ENCODE measurements around the gene GOLGA8N. TPM values are rescaled to one million over a fixed set of nuclear protein-coding genes. Genes with fewer than 3 reads are reported as not detected.
"Not testable (repeated sequence)": the region's sequence is repeated elsewhere in the genome, so short reads cannot be mapped to it uniquely, and the experiment has no call there.

The GOLGA8N gene
- total and polyA plus RNA-seq, 2 of the 8 experiments (the other 6 are each of a cell fraction or from before 2014, with no cell fraction given), result 0.54 to 0.99 TPM

DNA sequence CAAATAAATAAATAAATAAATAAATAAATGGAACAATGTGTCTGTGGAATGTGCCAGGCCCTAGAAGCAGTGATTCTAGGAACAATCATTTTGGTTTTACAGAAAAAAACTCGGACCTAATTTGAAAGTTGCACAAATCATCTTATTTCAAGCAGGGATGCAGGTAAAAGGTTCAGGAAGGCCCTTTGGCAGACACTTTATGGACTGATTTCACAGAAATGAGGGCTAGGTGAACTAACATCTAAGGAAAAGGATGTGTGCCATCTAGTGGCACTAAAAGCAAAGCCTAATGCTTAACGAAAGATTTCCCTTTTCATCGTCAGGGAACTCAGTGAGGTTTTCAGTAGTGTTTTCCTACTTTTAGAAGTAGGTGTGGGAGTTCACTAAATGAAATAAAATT is 17.5 kb downstream of the GOLGA8N start:
- H3K18ac ChIP-seq (ENCODE audit: extremely low read depth, low read length); H3K4me1 ChIP-seq (replicated peaks in 1 of 4; ENCODE audit: control insufficient read depth in 3 of 4, insufficient read depth in 4 of 4, low read length in 3 of 4); H2BK15ac ChIP-seq (ENCODE audit: low read length); H4K5ac ChIP-seq (ENCODE audit: insufficient read length, low read depth, low read length); H2AFZ ChIP-seq (ENCODE audit: low read length); H3K23ac ChIP-seq (ENCODE audit: insufficient read length); H4K20me1 ChIP-seq (replicated peaks in 1 of 2; ENCODE audit: control insufficient read depth in 1 of 2, insufficient read depth in 2 of 2, low read length in 2 of 2); FAIRE-seq; H3K9ac ChIP-seq (replicated peaks in 1 of 4; ENCODE audit: extremely low read depth in 1 of 4, low read depth in 3 of 4, low read length in 3 of 4); H3K4me2 ChIP-seq (ENCODE audit: insufficient read depth in 1 of 2, low read depth in 2 of 2, low read length in 2 of 2); H3K27ac ChIP-seq (ENCODE audit: low read depth, low read length); POLR2A ChIA-PET (ENCODE audit: partially characterized antibody); H3K23me2 ChIP-seq (ENCODE audit: low read depth, low read length); H4K91ac ChIP-seq (replicated peaks; ENCODE audit: insufficient read length, low read length); H3K36me3 ChIP-seq (ENCODE audit: control insufficient read depth in 2 of 4, insufficient read depth in 4 of 4, low read length in 3 of 4); H3K27me3 ChIP-seq (replicated peaks in 1 of 4; ENCODE audit: control insufficient read depth in 3 of 4, extremely low read depth in 1 of 4, insufficient read depth in 3 of 4, low read length in 3 of 4); H3K4me3 ChIP-seq (ENCODE audit: extremely low read depth in 1 of 4, insufficient read depth in 2 of 4, low read depth in 3 of 4, low read length in 4 of 4); DNase-seq (ENCODE audit: low read depth in 1 of 2, low spot score in 2 of 2); H4K8ac ChIP-seq (ENCODE audit: extremely low read depth, insufficient read depth, low read length); CTCF ChIA-PET (ENCODE audit: partially characterized antibody); H2BK12ac ChIP-seq (ENCODE audit: low read depth, low read length); H2AK5ac ChIP-seq (ENCODE audit: low read depth, low read length); H3K4ac ChIP-seq (replicated peaks; ENCODE audit: insufficient read length, low read depth, low read length); H3K79me2 ChIP-seq (ENCODE audit: control insufficient read depth in 1 of 2, insufficient read depth in 2 of 2, low read length in 2 of 2); H3K14ac ChIP-seq (ENCODE audit: insufficient read length); H2BK5ac ChIP-seq (ENCODE audit: low read depth, low read length); H2BK20ac ChIP-seq (ENCODE audit: low read length); H3K79me1 ChIP-seq (ENCODE audit: low read depth, low read length); H3K56ac ChIP-seq (replicated peaks; ENCODE audit: insufficient read length, low read depth, low read length); H2BK120ac ChIP-seq (replicated peaks; ENCODE audit: low read depth, low read length); H3K9me3 ChIP-seq (ENCODE audit: insufficient read depth in 2 of 2, low read depth in 1 of 2, low read length in 1 of 2): not testable (repeated sequence)
- WGBS, 2 experiments (ENCODE audit: extremely low coverage in 1 of 2, insufficient coverage in 1 of 2, insufficient read length in 1 of 2, insufficient replicate concordance in 2 of 2, low coverage in 1 of 2, low lambda C conversion rate in 2 of 2, missing lambda C conversion rate in 1 of 2), result 5% methylated on average over 1 of the region's 3 CpGs; no CpG with 5 or more reads in 1 of the 2 experiments
- peak; percentile 5 to 12; a peak in 1 of 4 replicates for TF ChIP-seq RAD21 (IDR thresholded peaks at IDR 0.05 in 1 of 2, conservative IDR thresholded peaks at IDR 0.05 in 1 of 2; ENCODE audit: low read depth in 2 of 2, low read length in 2 of 2)

DNA sequence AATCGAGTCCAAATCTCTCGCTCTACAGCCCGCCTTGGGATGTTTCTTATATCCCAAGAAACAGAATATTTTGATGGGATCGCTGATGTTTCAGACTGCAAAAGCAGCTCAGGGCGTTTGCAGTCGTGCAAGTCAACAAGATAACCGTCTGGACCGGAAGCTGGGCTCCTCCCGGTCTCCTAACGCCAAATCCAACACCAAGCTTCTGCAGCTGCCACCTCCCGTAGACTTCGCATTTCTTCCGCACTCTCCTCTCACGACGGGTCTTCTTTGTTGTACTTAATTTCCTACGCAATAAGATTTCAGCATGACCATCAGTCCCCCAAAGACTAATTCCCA is 21.4 kb downstream of the GOLGA8N start:
- 0% methylated on average over 9 of the region's 16 CpGs; no CpG with 5 or more reads in 1 of the 2 experiments for WGBS, 2 experiments (ENCODE audit: extremely low coverage in 1 of 2, insufficient coverage in 1 of 2, insufficient read length in 1 of 2, insufficient replicate concordance in 2 of 2, low coverage in 1 of 2, low lambda C conversion rate in 2 of 2, missing lambda C conversion rate in 1 of 2)
- H4K91ac ChIP-seq (replicated peaks; ENCODE audit: insufficient read length, low read length); H3K18ac ChIP-seq (ENCODE audit: extremely low read depth, low read length); H3K9me3 ChIP-seq (ENCODE audit: insufficient read depth in 2 of 2, low read depth in 1 of 2, low read length in 1 of 2); POLR2A ChIA-PET (ENCODE audit: partially characterized antibody); H3K27me3 ChIP-seq (replicated peaks in 1 of 4; ENCODE audit: control insufficient read depth in 3 of 4, extremely low read depth in 1 of 4, insufficient read depth in 3 of 4, low read length in 3 of 4); H4K20me1 ChIP-seq (replicated peaks in 1 of 2; ENCODE audit: control insufficient read depth in 1 of 2, insufficient read depth in 2 of 2, low read length in 2 of 2); H2AK5ac ChIP-seq (ENCODE audit: low read depth, low read length); H3K79me1 ChIP-seq (ENCODE audit: low read depth, low read length); FAIRE-seq; H3K14ac ChIP-seq (ENCODE audit: insufficient read length); H2BK5ac ChIP-seq (ENCODE audit: low read depth, low read length); H4K8ac ChIP-seq (ENCODE audit: extremely low read depth, insufficient read depth, low read length); H2BK120ac ChIP-seq (replicated peaks; ENCODE audit: low read depth, low read length); H2BK12ac ChIP-seq (ENCODE audit: low read depth, low read length); H2BK20ac ChIP-seq (ENCODE audit: low read length); H3K56ac ChIP-seq (replicated peaks; ENCODE audit: insufficient read length, low read depth, low read length); H3K23ac ChIP-seq (ENCODE audit: insufficient read length); DNase-seq (ENCODE audit: low read depth in 1 of 2, low spot score in 2 of 2); H3K23me2 ChIP-seq (ENCODE audit: low read depth, low read length); H2BK15ac ChIP-seq (ENCODE audit: low read length); H3K4ac ChIP-seq (replicated peaks; ENCODE audit: insufficient read length, low read depth, low read length); CTCF ChIA-PET (ENCODE audit: partially characterized antibody); H3K4me1 ChIP-seq (replicated peaks in 1 of 4; ENCODE audit: control insufficient read depth in 3 of 4, insufficient read depth in 4 of 4, low read length in 3 of 4); H3K36me3 ChIP-seq (ENCODE audit: control insufficient read depth in 2 of 4, insufficient read depth in 4 of 4, low read length in 3 of 4): not testable (repeated sequence)
- H3K4me3 ChIP-seq (ENCODE audit: extremely low read depth in 1 of 4, insufficient read depth in 2 of 4, low read depth in 3 of 4, low read length in 4 of 4), result peak overlapping the region; percentile 54 to 95 (median 67)
- H3K79me2 ChIP-seq (ENCODE audit: control insufficient read depth in 1 of 2, insufficient read depth in 2 of 2, low read length in 2 of 2), result peaks cover 0 to 37% of the 10 kb centered on the region in 2 experiments; a peak in 2 of 4 replicates
- H4K5ac ChIP-seq (ENCODE audit: insufficient read length, low read depth, low read length), result peak overlapping the region; percentile 57
- H2AFZ ChIP-seq (ENCODE audit: low read length), result 0 out of 2 replicates have a peak overlapping the region, but pooled peaks have one; percentile 76
- peak overlapping the region in 2 of 4 experiments; percentile 53 to 72; a peak in 3 of 7 replicates for H3K9ac ChIP-seq (replicated peaks in 1 of 4; ENCODE audit: extremely low read depth in 1 of 4, low read depth in 3 of 4, low read length in 3 of 4)
- H3K27ac ChIP-seq (ENCODE audit: low read depth, low read length), result peak overlapping the region; percentile 27; the same call in 1 of the 2 replicates
- peak overlapping the region; percentile 57 to 72 for H3K4me2 ChIP-seq (ENCODE audit: insufficient read depth in 1 of 2, low read depth in 2 of 2, low read length in 2 of 2)

Data from H1 (cell line).